WI38 (cell line): ENCODE measurements around the gene C5AR1.

Source experiments
- H3K4me3 ChIP-seq: 2 replicates; pipeline ENCODE4 v1.5.1; 2011; ENCODE audit warnings: low read depth, mild to moderate bottlenecking, control low read depth, low read length
- CTCF ChIP-seq: IDR thresholded peaks from 2 replicates; pipeline ENCODE4 v1.5.1; 2012; ENCODE audit warnings: low read depth, mild to moderate bottlenecking, control low read depth, low read length

C5AR1 gene

GRCh38 chr19:47269596-47269995, 40.1 kb upstream of the C5AR1 start:
- H3K4me3 ChIP-seq: no peak overlapping the region
- TF ChIP-seq CTCF: no peak

GRCh38 chr19:47270408-47270807, 39.3 kb upstream of the C5AR1 start:
- no peak for TF ChIP-seq CTCF
- no peak overlapping the region for H3K4me3 ChIP-seq

GRCh38 chr19:47271949-47272348, 37.7 kb upstream of the C5AR1 start:
- no peak for TF ChIP-seq CTCF
- no peak overlapping the region for H3K4me3 ChIP-seq

- no peak for TF ChIP-seq CTCF
- peak overlapping the region; percentile 71 for H3K4me3 ChIP-seq
Observed at GRCh38 chr19:47272448-47273312, 37.0 kb upstream of the C5AR1 start.

- H3K4me3 ChIP-seq: peak overlapping the region; percentile 71
- TF ChIP-seq CTCF: no peak
Observed at GRCh38 chr19:47273313-47274070, 36.2 kb upstream of the C5AR1 start.

- H3K4me3 ChIP-seq: peak within 1 kb of the TSS; percentile 71
- TF ChIP-seq CTCF: no peak
Observed at GRCh38 chr19:47274071-47274890, 35.4 kb upstream of the C5AR1 start, which contains the start of gene INAFM1. TSS of gene INAFM1 (plus strand) at chr19:47274885. CDS start at chr19:47274920, 35 bp downstream.
